HG02623 (cell line): ENCODE data around the gene THEM5.

Source experiments
- ATAC-seq: cut with Tn5 transposase; IDR thresholded peaks from one replicate; pipeline ENCODE4 v1.9.1; 2021; ENCODE audit warnings: moderate library complexity; ENCODE audit not compliant: unreplicated experiment

The THEM5 gene

GRCh38 chr1:151822404-151822803 lies 31.1 kb downstream of the THEM5 start:
- no peak for ATAC-seq

DNA sequence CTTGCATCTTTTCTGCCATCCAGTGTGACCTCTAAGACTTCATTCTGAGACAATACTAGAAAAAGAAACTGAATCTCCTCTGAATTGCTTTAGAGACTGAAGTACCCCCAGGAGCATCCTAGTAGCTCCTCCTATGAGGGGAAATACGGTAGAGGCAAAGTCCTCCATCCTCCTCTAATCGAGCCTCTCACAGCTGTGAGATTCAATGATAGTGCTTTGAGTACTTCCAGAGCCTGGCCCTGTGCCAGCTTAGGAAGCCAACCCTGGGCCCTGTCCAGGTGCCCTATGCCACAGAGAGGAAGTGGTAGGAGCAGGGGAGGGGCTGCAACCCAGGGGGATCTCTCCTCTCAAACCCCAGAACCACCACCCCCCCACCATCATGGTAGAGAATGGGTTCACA lies 32.6 kb downstream of the THEM5 start:
- ATAC-seq = no peak

DNA sequence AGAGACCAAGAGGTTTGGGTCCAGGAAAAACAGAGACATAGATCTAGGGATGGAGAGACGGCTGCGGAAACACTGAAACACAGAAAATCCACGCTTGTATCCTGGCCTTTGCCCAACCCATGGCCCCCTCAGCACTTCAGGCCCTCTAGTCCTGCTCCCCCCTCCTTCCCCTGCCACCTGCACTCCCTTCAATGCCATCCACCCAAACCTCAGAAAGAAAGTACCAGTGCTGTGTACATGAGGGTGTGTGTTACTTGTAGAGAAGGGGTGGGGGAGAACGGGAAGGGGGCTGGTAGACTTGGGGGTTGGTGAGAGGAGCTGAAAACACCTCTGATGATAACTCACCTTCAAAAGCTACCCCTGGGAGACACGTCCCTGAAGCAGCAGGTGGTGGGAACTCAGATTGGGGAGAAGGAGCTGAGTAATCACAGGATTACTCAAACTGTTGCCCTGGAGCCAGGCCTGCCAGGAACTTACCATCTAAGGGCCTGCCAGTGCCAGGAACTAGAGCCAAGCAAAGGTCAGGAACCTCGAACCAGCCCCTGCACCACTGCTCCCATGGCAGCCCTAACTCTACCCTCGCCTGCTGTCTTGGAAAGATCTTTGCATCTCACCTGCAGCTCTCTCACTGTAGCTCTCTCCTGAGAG lies 33.4 kb downstream of the THEM5 start:
- ATAC-seq = no peak

DNA sequence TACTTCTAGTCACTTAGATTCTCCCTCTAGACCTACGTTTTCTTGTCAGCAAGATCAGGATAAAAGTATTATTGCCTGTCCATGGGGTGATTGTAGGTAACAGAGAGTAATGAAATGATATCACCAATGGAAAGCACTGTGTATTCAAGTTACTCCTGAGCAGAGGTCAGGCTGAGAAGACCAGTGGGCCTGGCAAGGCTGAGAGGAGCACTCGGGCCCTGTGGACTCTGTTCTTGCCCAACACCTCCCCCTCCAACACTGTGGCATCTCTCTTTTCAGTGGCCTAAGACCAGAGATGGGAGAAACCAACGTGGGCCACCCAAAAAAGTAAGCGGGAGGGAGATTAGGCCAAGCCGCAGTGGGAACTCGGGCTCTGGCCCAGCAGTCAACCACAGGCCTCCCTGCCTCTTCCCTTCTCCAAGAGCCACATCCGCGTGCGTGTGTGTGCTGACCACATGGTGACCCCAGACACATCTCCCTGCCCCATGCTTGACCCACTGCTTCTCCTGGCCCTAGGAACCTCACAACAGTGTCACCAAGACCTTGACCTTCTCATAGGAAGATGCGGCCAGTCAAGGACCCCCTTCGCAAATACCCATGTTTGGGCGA lies 34.2 kb downstream of the THEM5 start:
- no peak for ATAC-seq

DNA sequence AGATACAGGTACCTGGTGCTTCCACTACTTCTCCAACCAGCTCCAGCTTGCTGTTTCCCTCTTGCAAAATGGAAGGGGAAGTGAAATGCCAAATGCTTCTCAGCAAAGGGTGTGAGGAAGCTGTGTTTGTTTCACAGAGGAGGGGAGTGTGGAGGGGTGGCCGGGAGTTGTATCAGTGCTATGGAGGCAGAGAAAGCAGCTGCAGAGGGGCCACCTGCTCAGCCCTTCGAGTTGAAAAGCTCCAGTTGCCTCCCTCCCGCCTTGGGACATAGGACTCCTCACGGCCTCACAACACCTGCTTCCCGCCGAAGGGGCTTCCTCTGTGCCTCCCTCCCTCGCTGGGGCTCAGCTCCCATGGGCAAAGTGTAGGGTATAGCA lies 36.2 kb downstream of the THEM5 start:
- no peak for ATAC-seq

- ATAC-seq = no peak
Measured at GRCh38 chr1:151816548-151817352, 36.8 kb downstream of the THEM5 start.

DNA sequence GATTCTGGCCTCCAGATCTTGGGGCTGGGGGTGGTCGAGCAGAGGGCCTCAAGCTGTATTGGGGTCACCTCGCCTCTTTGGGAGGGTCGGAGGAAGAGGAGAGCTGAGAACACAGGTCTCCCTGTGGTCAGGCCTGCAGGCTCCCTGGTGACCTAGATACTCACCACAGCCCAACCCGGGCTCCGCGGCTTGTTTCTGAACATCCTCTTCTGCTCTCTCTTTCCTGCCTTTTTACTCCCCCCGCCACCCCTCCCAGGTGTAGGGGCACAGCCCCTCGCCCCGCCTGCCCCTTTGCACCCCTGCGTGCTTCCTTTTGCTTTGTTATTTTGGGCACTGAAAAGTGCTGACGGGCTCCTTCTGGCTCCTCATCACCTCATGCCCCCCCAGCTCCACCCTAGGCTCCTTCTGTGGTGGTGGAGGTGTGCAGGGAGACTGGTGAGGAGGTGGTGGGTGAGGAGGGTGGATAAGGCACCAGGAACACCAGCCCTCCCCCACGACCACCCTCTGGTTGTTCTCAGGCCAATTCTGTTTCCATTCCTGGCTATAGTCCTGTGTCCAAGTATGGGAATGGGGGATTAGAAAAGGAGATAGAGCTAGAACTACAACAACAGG lies 37.7 kb downstream of the THEM5 start:
- no peak for ATAC-seq

DNA sequence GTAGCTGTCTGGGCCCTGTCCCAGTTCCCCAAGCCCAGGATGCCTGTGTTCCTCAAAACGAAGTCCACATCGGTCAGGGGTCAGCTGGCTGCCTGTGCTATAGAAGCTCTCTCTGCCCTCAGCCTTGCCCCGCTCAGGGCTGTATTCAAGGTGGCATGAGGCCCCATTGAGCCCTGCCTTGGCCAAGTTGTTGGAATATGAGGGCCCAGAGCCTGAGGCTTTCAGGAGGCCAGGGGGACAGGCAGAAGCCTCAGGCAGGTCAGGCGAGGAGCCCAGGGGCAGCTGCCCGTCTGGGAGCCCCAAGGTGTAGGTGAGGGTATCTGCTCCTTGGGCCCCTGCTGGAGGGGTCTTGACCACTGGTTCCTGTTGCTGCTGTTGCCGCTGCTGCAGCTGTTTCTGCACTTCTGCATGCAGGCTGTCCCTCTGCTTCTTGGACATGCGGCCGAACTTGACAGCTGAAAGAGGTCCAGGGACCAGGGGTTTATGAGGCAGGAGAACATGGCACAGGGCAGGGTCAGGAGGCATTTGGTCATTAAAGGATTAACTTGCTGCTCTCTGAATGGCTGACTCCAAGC lies 38.5 kb downstream of the THEM5 start:
- ATAC-seq = no peak

DNA sequence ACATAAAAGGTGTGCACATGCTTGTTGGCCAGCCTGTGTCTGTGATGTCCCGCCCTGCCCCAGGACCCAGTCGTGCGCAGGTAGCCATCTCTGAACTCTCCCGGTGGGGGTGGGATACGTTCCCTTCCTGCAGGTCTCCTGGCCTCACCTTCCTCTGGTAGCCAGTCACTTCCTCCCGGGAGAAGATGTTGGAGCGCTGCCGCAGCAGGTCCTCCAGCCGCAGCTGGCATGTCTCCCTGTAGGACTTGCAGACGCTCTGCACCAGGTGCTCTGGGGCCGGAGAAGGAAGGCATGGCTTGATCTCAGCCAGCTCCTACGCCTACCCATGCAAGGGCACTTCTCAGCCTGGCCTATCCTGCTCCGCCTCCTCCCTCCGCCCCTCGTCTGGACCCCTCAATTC lies 39.1 kb downstream of the THEM5 start:
- no peak for ATAC-seq

GRCh38 chr1:151813271-151813977 lies 40.1 kb downstream of the THEM5 start:
- ATAC-seq = no peak

- no peak for ATAC-seq
Measured at GRCh38 chr1:151811181-151811580, 42.3 kb downstream of the THEM5 start.

DNA sequence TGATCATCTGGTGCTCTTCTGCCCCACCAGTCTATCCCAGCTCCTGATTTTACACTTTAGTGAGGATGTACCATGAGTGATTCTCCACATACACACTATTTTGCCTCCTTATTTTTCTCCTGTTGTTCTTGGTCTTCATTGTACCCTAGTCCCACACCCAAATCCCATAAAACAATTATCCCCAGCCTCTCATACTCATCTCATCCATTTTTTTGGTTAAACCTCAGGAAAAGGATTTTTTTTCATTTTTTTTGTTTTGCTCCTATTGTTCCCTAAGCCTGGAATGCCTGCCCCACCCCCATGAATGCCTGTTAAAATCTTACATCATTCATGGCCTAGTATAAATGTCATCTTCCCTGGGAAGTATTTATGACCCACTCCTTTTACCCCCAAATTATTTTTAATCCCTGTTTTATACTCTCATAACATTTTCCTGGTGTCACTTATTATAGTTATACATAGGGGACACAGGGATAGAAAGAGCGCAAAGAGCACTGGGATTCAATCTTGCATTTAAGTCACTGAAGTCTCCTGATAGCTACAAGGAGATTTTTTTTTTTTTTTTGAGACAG lies 43.4 kb downstream of the THEM5 start:
- no peak for ATAC-seq

GRCh38 chr1:151809290-151809984 lies 44.1 kb downstream of the THEM5 start:
- no peak for ATAC-seq

- no peak for ATAC-seq
Measured at GRCh38 chr1:151807766-151808165, 45.7 kb downstream of the THEM5 start.

DNA sequence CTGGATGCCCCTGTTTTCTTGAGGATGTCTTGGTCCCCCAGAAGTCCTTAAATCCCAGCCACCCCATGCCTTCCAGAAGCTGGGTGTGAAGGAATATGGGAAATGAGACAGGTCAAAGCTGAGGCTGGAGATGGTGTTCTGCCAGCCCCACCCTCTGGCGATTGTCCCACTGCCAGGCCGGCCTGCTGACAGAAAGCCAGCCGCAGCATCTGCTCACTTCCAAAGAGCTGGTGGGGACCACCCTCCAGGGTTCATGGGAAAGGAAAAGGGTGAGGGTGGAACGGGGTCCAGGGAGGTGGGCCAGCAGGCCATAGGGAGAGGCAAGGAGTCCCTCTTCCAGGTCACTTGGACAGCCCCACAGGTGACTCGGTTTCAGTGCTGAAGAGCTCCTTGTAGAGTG lies 46.4 kb downstream of the THEM5 start:
- no peak for ATAC-seq

GRCh38 chr1:151806170-151806569 lies 47.3 kb downstream of the THEM5 start:
- ATAC-seq = no peak

- no peak for ATAC-seq
Measured at GRCh38 chr1:151805066-151805820, 48.3 kb downstream of the THEM5 start, which contains the start of gene LINGO4. TSS of gene LINGO4 (minus strand) at chr1:151805419. CDS start at chr1:151802704, 2,715 bp downstream.

GRCh38 chr1:151803915-151804314 lies 49.6 kb downstream of the THEM5 start:
- no peak for ATAC-seq

DNA sequence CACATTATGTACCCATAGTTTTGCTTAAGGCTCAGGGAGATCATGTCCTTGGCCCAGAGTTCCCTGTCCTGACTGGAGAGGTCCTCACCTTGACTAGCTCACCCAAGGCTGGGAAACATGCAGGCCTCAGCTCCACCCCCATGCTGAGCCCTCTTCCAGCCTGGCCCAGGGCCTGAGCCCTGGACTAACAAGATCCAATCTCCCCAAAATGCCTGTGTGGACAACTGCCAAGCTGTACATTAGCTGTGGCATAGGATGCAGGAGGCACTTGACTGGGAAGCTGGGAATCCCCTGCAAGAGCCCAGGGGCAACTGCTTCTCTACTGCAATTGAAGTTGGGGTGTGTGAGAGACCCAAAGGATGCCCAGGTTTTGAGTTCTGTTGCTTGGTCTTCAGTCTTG lies 50.3 kb downstream of the THEM5 start:
- ATAC-seq = no peak
